T-helper 1 cell treated with Interleukin-12 subunit alpha and Interleukin-12 subunit beta and Interleukin-4 antibody, amounts not matched to agents 30 μg/mL and 1 μg/mL, for 36 hours (primary cell): ENCODE data around the gene ZNF180.

Experiments
- H3K27ac Mint-ChIP-seq: one replicate; pipeline ENCODE4 v1.8.0; 2021; ENCODE audit warnings: mild to moderate bottlenecking, mixed read lengths
- H3K27me3 Mint-ChIP-seq: one replicate; pipeline ENCODE4 v1.8.0; 2021; ENCODE audit warnings: low read depth, mixed read lengths
- H3K36me3 Mint-ChIP-seq: one replicate; pipeline ENCODE4 v1.8.0; 2021; ENCODE audit warnings: low read depth, mixed read lengths
- H3K4me1 Mint-ChIP-seq: one replicate; pipeline ENCODE4 v1.8.0; 2021; ENCODE audit warnings: low read depth, mixed read lengths
- H3K4me3 Mint-ChIP-seq: one replicate; pipeline ENCODE4 v1.8.0; 2021; ENCODE audit warnings: mild to moderate bottlenecking, moderate library complexity, mixed read lengths
- H3K9me3 Mint-ChIP-seq: one replicate; pipeline ENCODE4 v1.8.0; 2021; ENCODE audit warnings: mixed read lengths

ZNF180 gene

DNA sequence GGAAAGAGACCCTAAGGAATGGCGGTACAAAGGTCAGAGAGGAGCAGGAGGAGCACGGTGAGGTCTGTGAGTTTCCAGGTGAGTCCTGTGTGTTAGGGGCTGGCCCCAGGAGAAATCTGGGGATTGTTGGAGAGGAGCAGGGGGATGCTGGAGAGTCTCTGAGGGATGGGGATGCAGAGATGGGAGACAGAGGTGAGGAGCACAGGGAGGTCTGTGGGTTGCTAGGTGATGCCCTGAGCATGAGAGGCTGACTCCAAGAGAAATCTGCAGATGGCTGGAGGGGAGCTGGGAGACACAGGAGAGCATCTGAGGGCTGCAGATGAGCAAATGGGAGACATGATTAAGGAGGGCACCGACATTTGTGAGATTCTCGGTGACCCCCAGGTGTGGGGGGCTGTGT, 48.0 kb downstream of the ZNF180 start:
- Mint-ChIP-seq H3K27ac (no peak overlapping the region), H3K9me3 (peaks cover 70% of the 10 kb centered on the region), H3K4me3 (no peak overlapping the region), H3K4me1 (peaks cover 7% of the 10 kb centered on the region), H3K27me3 (no peaks in the 10 kb centered on the region), H3K36me3 (peaks cover 13% of the 10 kb centered on the region)

DNA sequence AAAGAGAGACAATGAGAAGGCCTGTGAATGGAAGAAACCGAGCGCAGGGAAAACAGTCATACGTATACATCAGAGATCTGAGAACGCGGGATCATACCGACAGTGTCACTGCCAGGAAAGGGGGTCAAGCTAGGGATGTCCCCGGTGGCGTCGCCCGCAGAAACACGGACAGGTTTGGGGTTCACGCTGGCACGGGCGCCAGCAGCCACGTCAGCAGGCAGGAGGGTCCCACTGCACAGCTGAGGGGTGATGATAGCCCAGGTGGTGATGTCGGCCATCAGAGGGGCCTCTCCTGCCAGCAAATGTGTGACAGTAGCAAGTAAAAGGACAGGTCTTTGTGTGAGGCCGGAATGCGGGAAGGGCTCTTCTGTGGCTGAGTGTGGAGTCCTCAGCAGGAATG, 48.6 kb downstream of the ZNF180 start:
- Mint-ChIP-seq H3K4me1 (peaks cover 7% of the 10 kb centered on the region), H3K27ac (no peak overlapping the region), H3K27me3 (no peaks in the 10 kb centered on the region), H3K9me3 (peaks cover 77% of the 10 kb centered on the region), H3K36me3 (peaks cover 13% of the 10 kb centered on the region), H3K4me3 (no peak overlapping the region)

- Mint-ChIP-seq H3K27me3 (no peaks in the 10 kb centered on the region), H3K36me3 (peaks cover 8% of the 10 kb centered on the region), H3K27ac (no peak within 1 kb of the TSS), H3K4me1 (peaks cover 7% of the 10 kb centered on the region), H3K9me3 (peaks cover 82% of the 10 kb centered on the region), H3K4me3 (peak within 1 kb of the TSS; percentile 72)
Measured at GRCh38 chr19:44447916-44448674, 52.2 kb downstream of the ZNF180 start, which contains the start of gene ZNF229. TSS of gene ZNF229 (minus strand) at chr19:44448472. CDS start at chr19:44442847, 5,625 bp downstream.

DNA sequence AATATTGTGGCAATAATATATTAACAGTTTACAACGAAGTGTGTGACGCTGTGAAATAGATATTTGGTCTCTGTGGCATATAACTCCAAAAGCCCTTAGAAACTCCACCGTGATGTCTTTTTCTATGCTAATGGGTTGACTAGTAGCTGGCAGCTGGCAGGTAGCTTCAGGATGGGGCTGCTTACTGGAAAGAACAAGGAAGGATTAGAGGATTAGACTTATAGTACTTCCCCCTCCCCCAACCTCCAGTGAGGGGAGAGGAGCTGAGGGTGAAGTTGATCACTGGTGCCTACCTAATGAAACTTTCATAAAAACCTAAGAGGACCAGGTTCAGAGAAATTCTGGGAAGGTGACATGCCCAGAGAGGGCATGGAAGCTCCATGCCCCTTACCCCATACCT, 61.9 kb downstream of the ZNF180 start:
- Mint-ChIP-seq H3K4me1 (no peaks in the 10 kb centered on the region), H3K27ac (no peak overlapping the region), H3K36me3 (peaks cover 5% of the 10 kb centered on the region), H3K4me3 (no peak overlapping the region), H3K27me3 (no peaks in the 10 kb centered on the region), H3K9me3 (peaks cover 62% of the 10 kb centered on the region)

DNA sequence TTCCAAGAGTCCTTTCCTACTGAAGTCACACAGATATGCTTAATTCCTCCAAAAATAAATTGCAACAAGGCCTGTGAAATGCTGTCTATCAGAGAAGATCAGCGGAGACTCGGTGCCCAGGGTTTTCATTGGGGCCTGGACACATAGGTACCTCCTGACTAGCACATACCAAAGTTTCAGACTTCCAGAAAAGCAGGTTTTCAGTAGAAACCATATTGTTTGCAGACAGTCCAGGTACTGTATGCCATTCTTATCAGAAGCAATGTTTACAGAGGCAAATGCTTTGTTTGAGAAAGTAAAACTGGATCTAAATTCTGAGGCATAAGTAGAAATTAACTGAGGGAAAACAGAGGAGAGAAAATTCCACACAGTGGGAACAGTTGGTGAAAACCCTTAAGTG, 64.9 kb downstream of the ZNF180 start:
- peaks cover 5% of the 10 kb centered on the region for H3K36me3 Mint-ChIP-seq
- H3K9me3 Mint-ChIP-seq, result peaks cover 68% of the 10 kb centered on the region
- H3K4me1 Mint-ChIP-seq, result no peaks in the 10 kb centered on the region
- H3K27ac Mint-ChIP-seq, result no peak overlapping the region
- no peak overlapping the region for H3K4me3 Mint-ChIP-seq
- H3K27me3 Mint-ChIP-seq, result no peaks in the 10 kb centered on the region

DNA sequence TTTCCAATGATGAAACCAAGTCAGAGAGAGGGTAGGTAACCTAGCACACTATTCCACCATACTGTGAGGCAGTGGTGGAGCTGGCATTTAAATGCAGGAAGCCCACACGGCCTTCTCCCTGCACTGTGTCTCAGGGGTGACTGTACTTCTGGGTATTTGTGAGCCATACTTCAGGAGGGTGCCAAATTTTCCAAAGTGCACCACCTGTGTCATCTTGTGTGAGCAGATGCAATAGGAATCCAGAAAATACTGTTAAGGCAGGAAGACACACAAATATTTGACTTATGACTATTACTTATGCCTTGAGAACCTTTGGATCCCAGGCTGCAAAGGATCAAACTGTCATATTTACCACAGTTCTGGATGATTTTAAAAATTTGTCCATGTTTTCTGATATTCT, 69.4 kb downstream of the ZNF180 start:
- no peaks in the 10 kb centered on the region for H3K27me3 Mint-ChIP-seq
- H3K4me1 Mint-ChIP-seq, result no peaks in the 10 kb centered on the region
- H3K4me3 Mint-ChIP-seq, result no peak overlapping the region
- peaks cover 8% of the 10 kb centered on the region for H3K36me3 Mint-ChIP-seq
- H3K9me3 Mint-ChIP-seq, result peaks cover 82% of the 10 kb centered on the region
- no peak overlapping the region for H3K27ac Mint-ChIP-seq
